HuH-7 (cell line): ENCODE results near the gene KLHL22.
"Not testable (repeated sequence)": the region's sequence is repeated elsewhere in the genome, so short reads cannot be mapped to it uniquely, and the experiment has no call there.

Source experiments
- DNase-seq: peaks from one replicate; pipeline ENCODE4 v3.0.0; 2011; ENCODE audit warnings: low spot score

KLHL22 gene

DNA sequence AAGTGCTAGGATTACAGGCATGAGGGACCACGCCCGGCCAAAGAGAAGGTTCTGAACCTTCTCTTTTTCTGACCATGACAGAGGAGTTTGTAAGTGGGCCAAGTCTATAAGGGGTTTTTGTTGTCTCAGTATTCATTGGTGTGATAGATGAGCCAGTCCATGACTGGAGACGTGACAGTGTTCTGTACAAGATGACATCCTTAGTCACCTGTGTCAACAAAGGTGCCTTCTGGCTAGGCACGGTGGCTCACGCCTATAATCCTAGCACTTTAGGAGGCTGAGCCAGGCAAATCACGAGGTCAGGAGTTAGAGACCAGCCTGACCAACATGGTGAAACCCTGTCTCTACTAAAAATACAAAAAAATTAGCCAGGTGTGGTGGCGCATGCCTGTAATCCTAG is 4.2 kb upstream of the KLHL22 start:
- no peak for DNase-seq

GRCh38 chr22:20498913-20499312 is 3.3 kb upstream of the KLHL22 start:
- DNase-seq, result no peak

DNA sequence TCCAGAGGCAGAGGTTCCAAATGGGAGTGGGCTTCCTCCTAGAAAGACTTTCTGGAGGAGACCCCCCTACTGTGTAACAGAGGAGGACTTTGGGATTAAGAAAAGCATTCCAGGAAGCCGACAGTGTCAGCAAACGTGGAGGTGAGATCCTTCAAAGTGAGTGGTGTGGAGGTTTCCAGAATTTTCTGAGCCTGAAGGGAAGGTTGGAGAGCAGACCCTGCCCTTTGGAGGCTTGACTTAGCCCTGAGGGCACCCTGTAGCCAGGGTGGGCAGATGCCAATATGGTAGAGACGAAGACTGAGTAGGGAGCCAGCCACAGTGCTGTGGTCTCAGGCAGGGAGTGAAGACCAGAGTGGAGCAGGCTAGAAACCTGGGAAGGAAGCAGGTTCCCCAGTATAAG is 1.8 kb upstream of the KLHL22 start:
- no peak for DNase-seq

DNA sequence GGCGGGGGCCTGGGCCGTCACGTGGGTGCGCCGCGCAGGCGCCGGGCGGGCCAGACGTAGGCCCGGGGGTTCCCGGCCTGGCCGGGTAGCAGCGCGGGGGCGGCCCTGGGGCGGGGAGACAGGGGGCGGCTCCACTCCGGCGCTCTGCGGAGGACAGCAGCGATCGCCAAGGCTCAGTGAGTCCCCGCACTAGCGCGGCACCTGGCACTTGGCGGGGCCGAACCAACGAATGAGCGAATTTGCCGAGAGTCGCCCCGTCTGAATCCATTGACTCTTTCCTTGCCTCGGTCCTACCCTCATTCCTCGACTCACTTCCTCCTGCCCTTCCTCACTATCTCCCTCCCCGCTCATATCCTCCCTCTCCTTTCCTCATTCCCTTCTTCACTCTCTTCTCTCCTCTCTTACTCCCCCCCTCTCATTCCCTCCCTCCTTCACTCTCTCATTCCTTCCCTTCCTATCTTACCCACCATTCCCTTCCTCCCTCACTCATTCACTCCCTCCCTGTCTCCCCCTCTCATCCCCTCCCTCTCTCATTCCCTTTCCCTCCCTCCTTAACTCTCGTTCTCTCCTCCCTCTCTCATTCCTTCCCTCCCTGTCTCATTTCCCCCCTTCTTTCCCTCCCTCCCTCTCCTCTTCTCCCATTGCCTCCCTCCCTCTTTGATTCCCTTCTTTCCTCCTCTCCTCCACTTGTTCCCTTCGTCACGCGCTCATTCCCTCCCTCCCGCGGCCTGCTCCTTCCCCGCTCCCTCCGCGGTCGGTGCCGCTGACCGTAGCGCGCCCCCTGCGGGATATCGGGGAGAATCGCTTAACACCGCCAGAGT is 476 bp upstream of the KLHL22 start:
- DNase-seq, result peak; percentile 94

- DNase-seq, result no peak
These were observed 4.2 kb downstream of the KLHL22 start for GRCh38 chr22:20491346-20491745.

DNA sequence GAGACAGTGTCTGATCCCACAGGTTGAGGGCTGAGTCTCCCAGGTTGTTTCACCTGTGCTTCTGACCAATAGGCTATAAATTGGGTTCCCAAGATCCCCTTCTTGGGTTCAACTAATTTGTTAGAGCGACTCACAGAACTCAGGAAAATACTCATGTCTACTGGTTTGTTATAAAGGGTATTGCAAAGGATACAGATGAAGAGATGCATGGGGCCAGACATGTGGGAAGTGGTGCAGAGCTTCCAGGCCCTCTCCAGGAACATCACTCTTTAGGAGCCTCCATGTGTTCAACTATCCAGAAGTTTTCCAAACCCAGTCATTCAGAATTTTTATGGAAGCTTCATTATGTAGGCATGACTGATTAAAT is 4.7 kb downstream of the KLHL22 start:
- DNase-seq, result no peak

DNA sequence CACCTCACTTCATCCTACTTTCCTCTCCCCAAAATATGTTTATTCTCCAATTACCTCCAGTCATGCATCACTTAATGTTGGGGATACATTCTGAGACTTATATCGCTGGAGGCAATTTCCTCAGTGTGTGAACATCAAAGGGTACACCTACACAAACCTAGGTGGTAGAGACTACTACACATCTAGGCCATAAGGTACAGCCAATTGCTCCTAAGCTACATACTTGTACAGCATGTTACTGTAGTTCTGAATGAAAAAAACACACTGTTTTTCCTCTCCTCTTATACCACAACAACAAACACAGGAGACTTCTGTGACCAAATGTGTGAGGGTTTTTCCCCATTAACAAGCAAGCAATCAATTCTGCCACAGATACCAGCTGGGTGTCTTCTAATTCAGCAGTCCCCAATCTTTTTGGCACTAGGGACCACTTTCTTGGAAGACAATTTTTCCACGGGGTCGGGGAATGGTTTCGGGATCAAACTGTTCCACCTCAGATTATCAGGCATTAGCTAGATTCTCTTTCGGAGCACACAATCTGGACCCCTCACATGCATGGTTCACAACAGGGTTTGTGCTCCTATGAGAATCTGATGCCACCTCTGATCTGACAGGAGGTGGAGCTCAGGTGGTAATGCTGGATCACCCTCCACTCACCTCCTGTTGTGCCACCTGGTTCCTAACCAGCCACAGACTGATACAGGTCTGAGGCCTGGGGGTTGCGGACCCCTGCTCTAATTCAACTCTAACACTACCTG is 5.2 kb downstream of the KLHL22 start:
- DNase-seq, result no peak

DNA sequence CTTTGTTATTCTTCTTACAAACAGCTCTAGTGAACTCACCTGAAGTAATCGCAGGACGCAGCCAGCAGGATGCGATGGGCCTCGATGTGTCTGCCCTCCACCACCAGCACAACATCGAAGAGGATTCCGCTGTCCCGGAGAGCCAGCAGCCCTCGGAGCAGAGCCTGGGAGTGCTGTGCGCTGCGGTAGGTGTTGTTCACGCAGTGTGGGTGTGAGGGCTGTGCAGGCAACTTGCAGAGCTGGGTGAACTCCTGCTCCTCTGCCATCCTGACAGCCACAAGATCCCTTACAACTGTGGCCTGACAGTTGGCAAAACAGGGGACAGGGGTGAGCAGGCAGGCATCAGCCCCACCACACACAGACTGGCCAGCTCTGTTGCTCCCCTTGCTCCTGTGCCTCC is 6.6 kb downstream of the KLHL22 start:
- DNase-seq, result no peak

DNA sequence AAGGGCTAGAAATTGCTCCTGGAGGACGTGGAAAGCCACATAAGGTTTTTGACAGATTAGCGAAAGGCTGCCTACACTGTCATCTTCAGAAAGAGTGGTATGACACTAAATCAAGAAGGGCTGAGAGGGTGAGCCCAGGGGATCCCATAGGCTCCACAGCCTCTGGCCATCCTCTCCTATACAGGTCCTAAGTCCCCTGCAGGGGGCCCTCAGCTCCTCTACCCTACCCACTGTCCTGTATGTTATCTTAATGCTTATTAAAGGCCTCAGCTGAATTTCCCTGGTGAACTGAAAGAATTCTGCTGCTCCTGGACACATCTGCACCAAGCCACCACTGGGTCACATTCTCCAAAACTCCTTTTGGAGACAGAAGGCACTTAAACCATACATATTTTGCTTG is 7.9 kb downstream of the KLHL22 start:
- DNase-seq, result no peak

- DNase-seq, result peak; percentile 29
These were observed 9.4 kb downstream of the KLHL22 start for GRCh38 chr22:20486229-20486628.

DNA sequence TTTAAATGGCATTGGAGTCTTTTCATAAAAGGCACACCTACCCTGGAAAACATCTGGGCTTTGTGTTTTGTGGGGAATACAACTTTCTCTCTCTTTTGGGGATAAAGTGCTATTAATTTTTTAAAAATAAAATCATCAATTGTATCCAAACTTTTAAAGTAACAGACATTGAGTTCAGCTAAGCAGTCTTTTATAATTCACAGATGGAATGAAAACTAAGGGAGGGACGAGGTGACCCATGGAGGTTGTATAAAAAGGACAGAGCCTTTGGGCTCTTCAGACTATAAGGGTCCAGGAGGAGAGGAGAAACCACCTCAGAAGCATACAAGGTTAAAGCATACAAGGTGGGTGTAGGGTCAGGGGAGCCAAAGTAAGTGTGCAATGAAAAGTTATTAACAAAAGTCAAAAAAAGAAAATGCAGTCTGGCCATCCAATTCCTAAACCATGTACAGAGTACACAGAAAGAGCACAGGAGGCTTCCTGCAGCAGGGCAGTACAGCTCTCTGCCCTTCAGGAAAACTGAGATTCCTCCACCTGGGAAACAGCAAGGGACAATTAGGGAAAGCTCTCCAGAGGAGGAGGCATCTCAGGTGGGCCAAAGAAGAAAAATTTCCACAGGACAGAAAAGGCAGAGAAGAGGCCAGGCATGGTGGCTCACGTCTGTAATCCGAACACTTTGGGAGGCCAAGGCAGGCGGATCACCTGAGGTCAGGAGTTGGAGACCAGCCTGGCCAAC is 10.5 kb downstream of the KLHL22 start:
- DNase-seq, result no peak

GRCh38 chr22:20483771-20484170 is 11.8 kb downstream of the KLHL22 start:
- DNase-seq, result no peak

- not testable (repeated sequence) for DNase-seq
These were observed 12.5 kb downstream of the KLHL22 start for GRCh38 chr22:20483143-20483506.

DNA sequence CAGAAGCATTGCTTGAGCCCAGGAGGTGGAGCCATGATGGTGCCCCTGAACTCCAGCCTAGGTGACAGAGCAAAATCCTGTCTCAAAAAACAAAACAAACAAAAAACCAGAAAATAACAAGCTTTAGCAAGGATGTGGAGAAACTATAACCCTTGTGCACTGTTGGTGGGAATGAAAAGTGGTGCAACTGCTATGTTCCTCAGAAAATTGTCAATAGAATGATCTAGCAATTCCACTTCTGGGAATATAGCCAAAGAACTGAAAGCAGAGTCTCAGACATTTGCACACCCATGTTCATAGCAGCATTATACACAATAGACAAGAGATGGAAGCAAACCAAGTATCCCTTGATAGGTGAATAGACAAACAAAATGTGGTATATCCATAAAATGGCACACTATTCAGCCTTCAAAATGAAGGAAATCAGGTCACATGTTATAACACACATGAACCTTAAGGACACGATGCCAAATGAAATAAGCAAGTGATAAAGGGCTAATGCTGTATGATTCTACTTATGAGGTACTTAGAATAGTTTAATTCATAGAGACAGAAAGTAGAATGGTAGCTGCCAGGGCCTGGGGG is 15.9 kb downstream of the KLHL22 start:
- DNase-seq, result no peak

GRCh38 chr22:20478059-20478458 is 17.5 kb downstream of the KLHL22 start:
- not testable (repeated sequence) for DNase-seq

- DNase-seq, result not testable (repeated sequence)
These were observed 20.0 kb downstream of the KLHL22 start for GRCh38 chr22:20475569-20475968.

DNA sequence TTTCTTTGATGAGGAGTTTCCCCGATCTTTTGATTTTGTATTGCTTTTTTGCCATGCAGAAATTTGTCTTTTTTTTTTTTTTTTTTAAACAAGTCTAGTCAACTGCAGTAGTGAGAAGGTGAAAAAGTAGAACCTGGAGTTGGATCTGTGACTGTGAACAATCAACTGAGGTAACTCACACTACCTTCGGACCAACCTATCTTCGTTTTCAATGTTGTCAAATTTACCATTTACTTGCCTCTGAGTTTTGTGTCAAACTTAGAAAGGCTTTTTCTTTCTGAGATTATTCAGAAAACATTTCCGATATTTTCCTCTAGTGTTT is 20.5 kb downstream of the KLHL22 start:
- DNase-seq, result no peak

DNA sequence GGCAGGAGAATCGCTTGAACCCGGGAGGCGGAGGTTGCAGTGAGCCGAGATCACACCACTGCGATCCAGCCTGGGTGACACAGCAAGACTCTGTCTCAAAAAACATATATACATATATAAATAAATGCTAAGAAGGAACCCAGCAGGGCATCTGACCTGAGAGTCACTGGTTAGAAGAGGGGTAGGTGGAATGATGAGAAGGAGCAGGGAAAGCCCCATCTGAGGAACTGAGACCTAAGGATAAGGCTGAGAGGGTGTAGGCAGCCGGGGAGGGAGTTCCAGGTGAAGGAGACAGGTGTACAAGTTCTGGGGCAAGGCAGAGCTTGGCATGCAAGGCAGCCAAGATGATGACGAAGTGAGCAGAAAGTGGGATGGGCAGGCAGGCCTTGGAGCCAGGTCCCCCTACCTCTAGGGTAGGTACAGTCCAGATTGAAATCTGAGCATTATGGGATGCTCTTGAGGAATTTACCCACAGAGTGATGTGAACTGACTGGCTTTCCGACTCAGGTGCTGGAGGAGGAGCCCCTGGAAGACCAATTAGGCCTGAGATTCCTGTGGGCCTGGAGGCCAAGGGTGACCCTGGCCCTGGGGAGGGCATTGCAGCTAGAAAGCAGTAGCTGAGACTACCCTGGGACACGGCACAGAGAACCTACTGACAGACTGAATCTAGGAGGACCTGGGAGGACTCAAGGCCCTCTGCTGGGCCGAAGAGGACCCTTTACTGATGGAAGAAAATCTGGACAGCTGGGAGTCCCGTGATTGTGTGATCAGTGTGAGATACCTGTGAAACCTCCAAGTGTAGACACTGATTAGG is 22.8 kb downstream of the KLHL22 start:
- DNase-seq, result no peak

- no peak for DNase-seq
These were observed 24.3 kb downstream of the KLHL22 start for GRCh38 chr22:20471126-20471833.

- not testable (repeated sequence) for DNase-seq
These were observed 25.1 kb downstream of the KLHL22 start for GRCh38 chr22:20470525-20470924.
